ENCODE measurements around the gene IQGAP2.

IQGAP2 gene

GRCh38 chr5:76689321-76690036 lies 286.4 kb downstream of the IQGAP2 start:
- DNase-seq (ENCODE audit: low spot score): no peak

GRCh38 chr5:76690037-76690679 lies 287.1 kb downstream of the IQGAP2 start:
- DNase-seq (ENCODE audit: low spot score): no peak

- no peak for DNase-seq (ENCODE audit: low spot score)
These were observed 287.8 kb downstream of the IQGAP2 start for GRCh38 chr5:76690704-76691466.

- DNase-seq (ENCODE audit: low spot score): no peak
These were observed 288.6 kb downstream of the IQGAP2 start for GRCh38 chr5:76691467-76692273.

- no peak for DNase-seq (ENCODE audit: low spot score)
These were observed 289.1 kb downstream of the IQGAP2 start for GRCh38 chr5:76692274-76692540.

GRCh38 chr5:76692651-76693050 lies 289.6 kb downstream of the IQGAP2 start:
- no peak for DNase-seq (ENCODE audit: low spot score)

- no peak for DNase-seq (ENCODE audit: low spot score)
These were observed 290.1 kb downstream of the IQGAP2 start for GRCh38 chr5:76693141-76693540.

GRCh38 chr5:76694317-76694716 lies 291.2 kb downstream of the IQGAP2 start:
- DNase-seq (ENCODE audit: low spot score): no peak

GRCh38 chr5:76695346-76695745 lies 292.3 kb downstream of the IQGAP2 start:
- no peak for DNase-seq (ENCODE audit: low spot score)

- DNase-seq (ENCODE audit: low spot score): no peak
These were observed 293.2 kb downstream of the IQGAP2 start for GRCh38 chr5:76696251-76696650.

- no peak for DNase-seq (ENCODE audit: low spot score)
These were observed 294.6 kb downstream of the IQGAP2 start for GRCh38 chr5:76697670-76698069.

GRCh38 chr5:76700571-76700970 lies 297.5 kb downstream of the IQGAP2 start:
- no peak for DNase-seq (ENCODE audit: low spot score)

GRCh38 chr5:76701298-76701697 lies 298.2 kb downstream of the IQGAP2 start:
- no peak for DNase-seq (ENCODE audit: low spot score)

- DNase-seq (ENCODE audit: low spot score): no peak
These were observed 300.6 kb downstream of the IQGAP2 start for GRCh38 chr5:76703707-76704106.

GRCh38 chr5:76704131-76704663 lies 301.1 kb downstream of the IQGAP2 start:
- no peak for DNase-seq (ENCODE audit: low spot score)

- DNase-seq (ENCODE audit: low spot score): no peak
These were observed 302.5 kb downstream of the IQGAP2 start for GRCh38 chr5:76705574-76705973.

GRCh38 chr5:76709762-76710161 lies 306.7 kb downstream of the IQGAP2 start:
- no peak for DNase-seq (ENCODE audit: low spot score)

GRCh38 chr5:76710991-76711390 lies 307.9 kb downstream of the IQGAP2 start:
- no peak for DNase-seq (ENCODE audit: low spot score)

- DNase-seq (ENCODE audit: low spot score): no peak
These were observed 311.8 kb downstream of the IQGAP2 start for GRCh38 chr5:76714751-76715485.

GRCh38 chr5:76715486-76715735 lies 312.3 kb downstream of the IQGAP2 start:
- no peak for DNase-seq (ENCODE audit: low spot score)

GRCh38 chr5:76715736-76716455 lies 312.8 kb downstream of the IQGAP2 start, which contains the start of gene F2R:
TSS of gene F2R (plus strand) at chr5:76716126. CDS start at chr5:76716308, 182 bp downstream.
- DNase-seq (ENCODE audit: low spot score): no peak

All from hematopoietic multipotent progenitor cell treated with erythropoietin and hydrocortisone succinate and interleukin-3 and kit ligand, for 17 days (in vitro differentiated cells).